ENCODE measurements around the gene SNAPC4. TPM values are rescaled to one million over a fixed set of nuclear protein-coding genes. Genes with fewer than 3 reads are reported as not detected.

Gene SNAPC4
- total and polyA plus RNA-seq, 12 donors, result 3.0 to 8.3 (median 4.7) TPM

GRCh38 chr9:136370037-136370436, 29.9 kb downstream of the SNAPC4 start:
- no peak for ATAC-seq
- TF ChIP-seq CTCF (IDR thresholded peaks at IDR 0.05), result no peak

DNA sequence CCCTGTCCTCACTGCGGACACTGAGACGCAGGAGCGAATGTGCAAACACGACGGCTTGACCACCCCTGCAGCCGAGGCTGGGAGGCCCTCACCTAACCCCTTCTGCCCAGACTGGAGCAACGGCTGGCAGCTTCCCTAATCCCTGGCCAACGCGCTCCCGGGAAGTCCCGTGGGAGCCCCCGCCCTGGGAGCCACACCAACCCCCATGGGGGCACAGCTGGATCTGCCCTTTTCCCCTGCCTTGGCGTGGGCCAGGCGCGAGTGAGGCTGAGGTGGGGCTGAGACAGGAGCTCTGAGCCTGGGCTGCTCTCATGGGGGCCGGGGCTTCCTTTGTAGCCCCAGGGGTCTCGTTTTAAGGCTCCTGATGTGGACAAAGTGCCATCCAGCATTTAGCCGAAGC, 31.8 kb downstream of the SNAPC4 start:
- Histone ChIP-seq H3K27me3 (no peaks in the 10 kb centered on the region), H3K36me3 (peaks cover 0 to 15% (median 0%) of the 10 kb centered on the region in 9 donors), H3K9me3 (no peaks in the 10 kb centered on the region), H3K4me1 (peaks cover 5 to 40% (median 9%) of the 10 kb centered on the region in 9 donors), H3K27ac (no peak overlapping the region), H3K4me3 (no peak overlapping the region)
- 79 to 84% methylated on average over 18 of the region's 18 CpGs for WGBS, 2 donors
- intact Hi-C loops (cut with DNase I), result no loop called here
- ATAC-seq, result no peak
- no peak for TF ChIP-seq CTCF (IDR thresholded peaks at IDR 0.05)
- no peak for DNase-seq

More at GRCh38 chr9:136370037-136370436, 29.9 kb downstream of the SNAPC4 start:
- 95% methylated on average over 19 of the region's 19 CpGs for WGBS, 2 donors
- peaks cover 0 to 15% (median 0%) of the 10 kb centered on the region in 9 donors for H3K36me3 ChIP-seq
- peaks cover 0 to 32% (median 6%) of the 10 kb centered on the region in 9 donors for H3K4me1 ChIP-seq
- intact Hi-C loops (cut with DNase I), result no loop called here
- H3K27ac ChIP-seq, result no peak overlapping the region
- no peak for DNase-seq
- H3K27me3 ChIP-seq, result no peaks in the 10 kb centered on the region
- H3K4me3 ChIP-seq, result no peak overlapping the region
- no peaks in the 10 kb centered on the region for H3K9me3 ChIP-seq

DNA sequence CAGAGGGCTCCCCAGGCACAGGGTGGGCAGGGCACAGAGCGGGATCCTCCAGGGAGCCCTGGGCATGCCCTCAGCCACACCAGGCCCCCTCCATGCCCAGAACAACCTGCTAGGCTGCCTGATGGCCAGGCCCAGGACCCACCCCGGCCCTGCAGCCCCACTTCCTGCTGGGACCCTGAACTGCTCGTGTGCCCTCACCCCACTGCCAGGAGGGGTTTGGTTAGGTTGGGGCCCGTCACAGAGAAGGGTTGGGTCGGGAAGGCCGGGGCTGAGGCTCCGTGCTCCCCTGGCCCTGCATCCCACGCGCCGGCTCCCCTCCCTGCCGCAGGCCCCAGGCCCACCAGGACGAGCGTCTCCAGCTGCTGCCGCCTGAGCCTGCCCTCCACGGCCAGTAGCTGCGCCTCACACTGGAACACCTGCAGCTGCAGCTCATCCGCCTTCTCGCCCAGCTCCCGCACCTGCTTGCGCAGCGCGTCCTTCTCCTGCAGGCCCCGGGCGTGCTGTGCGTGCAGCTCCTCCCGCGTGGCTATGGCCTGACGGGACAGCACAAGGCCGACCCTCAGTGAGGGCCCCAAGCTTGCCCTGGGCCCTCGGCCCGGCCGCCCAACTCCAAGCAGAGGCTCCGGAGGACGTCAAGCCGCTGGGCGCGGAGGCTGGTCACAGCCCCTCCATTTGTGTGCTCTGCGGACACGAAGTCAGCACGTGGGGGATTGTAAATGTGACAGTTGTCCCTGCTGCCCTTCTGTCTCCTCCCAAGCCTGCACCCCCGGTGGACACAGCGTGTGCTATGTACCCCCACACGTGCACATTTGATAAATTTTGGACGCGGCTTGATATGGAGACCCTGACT, 32.4 kb downstream of the SNAPC4 start:
- no peaks in the 10 kb centered on the region for H3K27me3 ChIP-seq
- WGBS, 2 donors, result 86 to 88% methylated on average over 45 of the region's 45 CpGs
- H3K4me1 ChIP-seq, result peaks cover 6 to 39% (median 13%) of the 10 kb centered on the region in 9 donors
- no peak for DNase-seq
- H3K4me3 ChIP-seq, result no peak overlapping the region
- no peak overlapping the region for H3K27ac ChIP-seq
- TF ChIP-seq CTCF (IDR thresholded peaks at IDR 0.05), result no peak
- peaks cover 0 to 15% (median 0%) of the 10 kb centered on the region in 9 donors for H3K36me3 ChIP-seq
- no peak for ATAC-seq
- H3K9me3 ChIP-seq, result no peaks in the 10 kb centered on the region
- intact Hi-C loops (cut with DNase I), result no loop called here

DNA sequence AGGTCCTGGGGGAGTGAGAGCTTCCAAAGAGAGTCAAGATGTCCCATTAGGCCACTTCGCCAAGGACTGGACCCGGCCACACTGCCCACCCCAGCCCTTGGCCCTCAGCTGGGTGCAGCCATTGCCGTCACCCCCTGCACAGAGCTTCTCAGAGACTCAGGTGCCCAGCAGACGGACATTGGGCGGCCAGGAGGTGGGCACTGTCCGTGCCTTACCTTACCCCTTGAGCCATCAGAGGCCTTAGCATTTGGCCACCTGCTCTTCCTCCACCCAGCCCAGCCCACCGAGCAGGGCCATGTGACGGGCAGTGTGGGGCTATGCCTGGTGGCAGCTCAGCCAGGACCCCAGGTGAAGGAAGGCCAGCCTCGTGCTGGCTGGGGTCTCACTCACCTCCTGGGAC, 33.1 kb downstream of the SNAPC4 start:
- no peak for DNase-seq
- Histone ChIP-seq H3K4me1 (peaks cover 13 to 40% (median 17%) of the 10 kb centered on the region in 9 donors), H3K27ac (no peak overlapping the region), H3K36me3 (peaks cover 0 to 15% (median 0%) of the 10 kb centered on the region in 9 donors), H3K4me3 (no peak overlapping the region), H3K27me3 (no peaks in the 10 kb centered on the region), H3K9me3 (no peaks in the 10 kb centered on the region)
- intact Hi-C loops (cut with DNase I), result no loop called here
- ATAC-seq, result no peak
- TF ChIP-seq CTCF (IDR thresholded peaks at IDR 0.05), result no peak
- WGBS, 2 donors, result 94% methylated on average over 9 of the region's 9 CpGs

Data from heart right ventricle (tissue), 16 donors.